Measurements from ENCODE around the gene THAP12. TPM values are rescaled to one million over a fixed set of nuclear protein-coding genes. Genes with fewer than 3 reads are reported as not detected.

Gene THAP12
- total and polyA plus RNA-seq, 2 donors from 2014 or later, result 19.5 to 39.3 TPM

- no peaks in the 10 kb centered on the region for H3K9me3 ChIP-seq (ENCODE audit: control insufficient read depth in 2 of 3, insufficient read depth in 1 of 3, low read length in 3 of 3)
- no peak overlapping the region for H3K4me3 ChIP-seq (ENCODE audit: low read length in 3 of 3)
- intact Hi-C loops (cut with DNase I), result no loop called here
- H3K4me1 ChIP-seq (ENCODE audit: control insufficient read depth in 2 of 3, insufficient read depth in 2 of 3, low read depth in 1 of 3, low read length in 3 of 3), result peaks cover 0 to 16% (median 5%) of the 10 kb centered on the region in 3 donors
- DNase-seq (no peak), FAIRE-seq (no peak)
- no peaks in the 10 kb centered on the region for H3K27me3 ChIP-seq (ENCODE audit: control insufficient read depth, insufficient read depth, low read length)
- no peak overlapping the region for H3K27ac ChIP-seq (ENCODE audit: low read depth in 2 of 2, low read length in 2 of 2)
- no peak overlapping the region for H3K9ac ChIP-seq (ENCODE audit: low read length in 3 of 3)
- TF ChIP-seq, protein P1, sequence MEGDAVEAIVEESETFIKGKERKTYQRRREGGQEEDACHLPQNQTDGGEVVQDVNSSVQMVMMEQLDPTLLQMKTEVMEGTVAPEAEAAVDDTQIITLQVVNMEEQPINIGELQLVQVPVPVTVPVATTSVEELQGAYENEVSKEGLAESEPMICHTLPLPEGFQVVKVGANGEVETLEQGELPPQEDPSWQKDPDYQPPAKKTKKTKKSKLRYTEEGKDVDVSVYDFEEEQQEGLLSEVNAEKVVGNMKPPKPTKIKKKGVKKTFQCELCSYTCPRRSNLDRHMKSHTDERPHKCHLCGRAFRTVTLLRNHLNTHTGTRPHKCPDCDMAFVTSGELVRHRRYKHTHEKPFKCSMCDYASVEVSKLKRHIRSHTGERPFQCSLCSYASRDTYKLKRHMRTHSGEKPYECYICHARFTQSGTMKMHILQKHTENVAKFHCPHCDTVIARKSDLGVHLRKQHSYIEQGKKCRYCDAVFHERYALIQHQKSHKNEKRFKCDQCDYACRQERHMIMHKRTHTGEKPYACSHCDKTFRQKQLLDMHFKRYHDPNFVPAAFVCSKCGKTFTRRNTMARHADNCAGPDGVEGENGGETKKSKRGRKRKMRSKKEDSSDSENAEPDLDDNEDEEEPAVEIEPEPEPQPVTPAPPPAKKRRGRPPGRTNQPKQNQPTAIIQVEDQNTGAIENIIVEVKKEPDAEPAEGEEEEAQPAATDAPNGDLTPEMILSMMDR (IDR thresholded peaks at IDR 0.05; ENCODE audit: borderline replicate concordance, extremely low read depth, insufficient read depth), result no peak
- H3K36me3 ChIP-seq (ENCODE audit: control insufficient read depth in 2 of 3, insufficient read depth in 3 of 3, low read length in 3 of 3), result no peaks in the 10 kb centered on the region
Observed at GRCh38 chr11:76388408-76388807, 7.5 kb upstream of the THAP12 start.

DNA sequence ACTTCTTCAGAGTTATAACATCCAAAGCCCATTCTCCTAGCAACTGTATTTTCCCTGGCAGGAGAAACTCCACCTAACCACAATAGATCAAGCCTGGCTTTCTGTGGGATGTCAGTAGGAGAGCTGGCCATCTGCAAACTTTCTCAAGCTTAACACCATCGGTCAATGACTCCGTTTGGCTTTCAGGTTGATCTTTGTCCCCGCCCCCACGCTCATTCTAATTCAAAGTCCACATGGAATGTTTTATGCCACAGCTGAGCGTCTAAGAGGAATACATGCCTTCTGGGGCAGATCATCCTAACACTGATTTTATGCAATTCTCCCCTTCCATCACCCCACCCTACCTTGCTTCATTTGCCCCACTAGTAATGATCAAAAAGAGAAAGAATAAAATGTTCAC lies 5.0 kb upstream of the THAP12 start:
- DNase-seq (peak in 3 of 5 donors; percentile 27 to 75 (median 54)), FAIRE-seq (no peak)
- no peaks in the 10 kb centered on the region for H3K36me3 ChIP-seq (ENCODE audit: control insufficient read depth in 2 of 3, insufficient read depth in 3 of 3, low read length in 3 of 3)
- H3K4me1 ChIP-seq (ENCODE audit: control insufficient read depth in 2 of 3, insufficient read depth in 2 of 3, low read depth in 1 of 3, low read length in 3 of 3), result peaks cover 5 to 18% (median 12%) of the 10 kb centered on the region in 3 donors
- intact Hi-C loops (cut with DNase I), result no loop called here
- TF ChIP-seq, protein P1 (IDR thresholded peaks at IDR 0.05; ENCODE audit: borderline replicate concordance, extremely low read depth, insufficient read depth), result no peak
- no peak overlapping the region for H3K4me3 ChIP-seq (ENCODE audit: low read length in 3 of 3)
- H3K27me3 ChIP-seq (ENCODE audit: control insufficient read depth, insufficient read depth, low read length), result no peaks in the 10 kb centered on the region
- H3K27ac ChIP-seq (ENCODE audit: low read depth in 2 of 2, low read length in 2 of 2), result no peak overlapping the region
- H3K9ac ChIP-seq (ENCODE audit: low read length in 3 of 3), result no peak overlapping the region
- H3K9me3 ChIP-seq (ENCODE audit: control insufficient read depth in 2 of 3, insufficient read depth in 1 of 3, low read length in 3 of 3), result no peaks in the 10 kb centered on the region

DNA sequence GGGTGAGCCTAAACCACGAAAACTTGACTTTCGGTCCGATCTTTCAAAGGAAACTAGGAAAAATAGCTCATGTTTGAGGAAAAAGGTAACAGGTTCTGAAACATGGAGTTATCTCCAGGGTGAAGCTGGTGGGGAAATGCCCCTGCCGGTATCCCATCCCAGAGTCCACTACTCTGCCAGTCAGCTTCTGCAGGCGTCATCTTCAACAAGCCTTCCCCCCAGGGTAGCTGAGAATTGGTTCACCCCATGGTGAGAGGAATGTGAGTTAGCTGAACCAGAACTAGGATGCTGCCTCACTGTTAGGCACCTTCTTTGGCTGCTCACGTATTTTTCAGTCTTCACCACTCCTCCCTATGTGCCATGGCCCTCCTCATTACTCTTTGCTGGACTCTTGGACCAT lies 1.3 kb upstream of the THAP12 start:
- intact Hi-C loops (cut with DNase I), result no loop called here
- H3K27me3 ChIP-seq (ENCODE audit: control insufficient read depth, insufficient read depth, low read length), result no peaks in the 10 kb centered on the region
- no peaks in the 10 kb centered on the region for H3K36me3 ChIP-seq (ENCODE audit: control insufficient read depth in 2 of 3, insufficient read depth in 3 of 3, low read length in 3 of 3)
- H3K27ac ChIP-seq (ENCODE audit: low read depth in 2 of 2, low read length in 2 of 2), result no peak overlapping the region
- no peak for FAIRE-seq
- DNase-seq, result peak in 2 of 5 donors; percentile 9 to 20
- peak overlapping the region in 1 of 3 donors; percentile 20 for H3K9ac ChIP-seq (ENCODE audit: low read length in 3 of 3)
- H3K4me1 ChIP-seq (ENCODE audit: control insufficient read depth in 2 of 3, insufficient read depth in 2 of 3, low read depth in 1 of 3, low read length in 3 of 3), result peaks cover 5 to 18% (median 17%) of the 10 kb centered on the region in 3 donors
- peak overlapping the region in 2 of 3 donors; percentile 83 to 95 for H3K4me3 ChIP-seq (ENCODE audit: low read length in 3 of 3)
- TF ChIP-seq, protein P1 (IDR thresholded peaks at IDR 0.05; ENCODE audit: borderline replicate concordance, extremely low read depth, insufficient read depth), result no peak
- H3K9me3 ChIP-seq (ENCODE audit: control insufficient read depth in 2 of 3, insufficient read depth in 1 of 3, low read length in 3 of 3), result no peaks in the 10 kb centered on the region

Data from kidney (tissue), 14 donors.